HepG2 (cell line): ENCODE data around the gene TECTA. TPM values are rescaled to one million over a fixed set of nuclear protein-coding genes. Genes with fewer than 3 reads are reported as not detected.

Experiments used
- ATAC-seq: fragments of 200-7000 bp; cut with Tn5 transposase; 3 replicates; pipeline ENCODE4 v1.9.1; 2020; ENCODE audit warnings: mild to moderate bottlenecking, moderate library complexity
- BruUV-seq: library from RNA; stranded (reverse); fragments of 400-500 nt; replicated peaks from 2 replicates; lab custom pipeline; 2021; lab: Mats Ljungman, UMichigan
- CTCF ChIA-PET: fragments of 300-600 bp; formaldehyde crosslinking; extraction: SDS; loops from one replicate; lab custom pipeline; 2021; ENCODE audit warnings: low total read pairs, inconsistent platforms, low intra/inter-chr PET ratio; lab: Yijun Ruan, JAX
- POLR2A ChIA-PET: fragments of 350-600 bp; sonication (Branson Sonifier 250); formaldehyde crosslinking; loops from one replicate; lab custom pipeline; 2020; ENCODE audit warnings: antibody characterized with exemption, inconsistent platforms; lab: Yijun Ruan, JAX
- DNase-seq: peaks from one replicate; pipeline ENCODE4 v3.0.0-alpha.2; 2015; ENCODE audit warnings: low spot score
- FAIRE-seq: peaks from 3 replicates; lab custom pipeline; 2011; peaks lifted over from hg19 to GRCh38; lab: Jason Lieb, UNC
- H2AFZ ChIP-seq: one replicate; pipeline ENCODE4 v1.6.1; 2011; ENCODE audit warnings: low read length, inconsistent platforms
- H3K27ac ChIP-seq: fragments of 300-600 bp; 3 replicates; pipeline ENCODE4 v1.8.0; 2011; ENCODE audit warnings: mixed run types, mild to moderate bottlenecking, mixed read lengths, low read length, inconsistent platforms; ENCODE audit not compliant: insufficient read depth; ENCODE audit errors: extremely low read length
- H3K27me3 ChIP-seq, 2 experiments: fragments of 200-600 bp in 1 of 2; 2 replicates in 1 of 2; 3 replicates in 1 of 2; pipeline versions ENCODE4 v1.6.0 to v1.8.0; 2011; ENCODE audit warnings: low read length in 2 of 2, mild to moderate bottlenecking in 2 of 2, moderate library complexity in 2 of 2, inconsistent platforms in 1 of 2; ENCODE audit not compliant: insufficient read depth in 2 of 2, control insufficient read depth in 1 of 2
- H3K36me3 ChIP-seq, 2 experiments: fragments of 200-600 bp in 1 of 2; replicated peaks in 1 of 2; 2 replicates in 1 of 2; 3 replicates in 1 of 2; pipeline versions ENCODE4 v1.5.1 to v1.8.0; 2011; ENCODE audit warnings: low read length in 2 of 2, inconsistent platforms in 1 of 2; ENCODE audit not compliant: insufficient read depth in 2 of 2, control insufficient read depth in 1 of 2
- H3K4me1 ChIP-seq: 2 replicates; pipeline ENCODE4 v1.5.1; 2012; ENCODE audit warnings: low read length, inconsistent platforms; ENCODE audit not compliant: insufficient read depth
- H3K4me2 ChIP-seq: 2 replicates; pipeline ENCODE4 v1.6.0; 2011; ENCODE audit warnings: low read depth, low read length, inconsistent platforms
- H3K4me3 ChIP-seq, 3 experiments: fragments of 200-600 bp in 1 of 3; sonication (generic), shearing (Covaris generic) in 1 of 3; replicated peaks in 1 of 3; 2 replicates each; pipeline ENCODE4 v1.5.1; 2011 to 2016; ENCODE audit warnings: low read length in 3 of 3, inconsistent platforms in 2 of 3, low read depth in 2 of 3, mild to moderate bottlenecking in 2 of 3, control low read depth in 1 of 3, mixed read lengths in 1 of 3; ENCODE audit not compliant: insufficient read depth in 1 of 3
- H3K79me2 ChIP-seq: one replicate; pipeline ENCODE4 v1.6.1; 2011; ENCODE audit warnings: low read length, inconsistent platforms; ENCODE audit not compliant: insufficient read depth
- H3K9ac ChIP-seq: 2 replicates; pipeline ENCODE4 v1.6.0; 2011; ENCODE audit warnings: mild to moderate bottlenecking, low read depth, low read length, inconsistent platforms; ENCODE audit not compliant: insufficient read depth
- H3K9me3 ChIP-seq: 2 replicates; pipeline ENCODE4 v1.5.1; 2012; ENCODE audit warnings: mild to moderate bottlenecking, low read length
- H4K20me1 ChIP-seq: 2 replicates; pipeline ENCODE4 v1.6.0; 2011; ENCODE audit warnings: inconsistent platforms, mild to moderate bottlenecking, low read length, moderate library complexity; ENCODE audit not compliant: insufficient read depth
- BHLHE40 ChIP-seq: IDR thresholded peaks from 2 replicates; pipeline ENCODE4 v1.6.1; 2011; ENCODE audit warnings: low read length, improper control_type of control experiment
- MAFK ChIP-seq, 2 experiments: IDR thresholded peaks in 1 of 2; conservative IDR thresholded peaks in 1 of 2; 2 replicates each; pipeline ENCODE4 v1.6.1; 2011; ENCODE audit warnings: improper control_type of control experiment in 2 of 2, low read length in 2 of 2
- ZMYM3 ChIP-seq: sonication (generic); formaldehyde crosslinking; IDR thresholded peaks from 2 replicates; pipeline ENCODE4 v1.5.1; 2020; ENCODE audit warnings: mild to moderate bottlenecking, missing genetic modification reagents
- ZNF17 ChIP-seq: sonication (generic); formaldehyde crosslinking; IDR thresholded peaks from 2 replicates; pipeline ENCODE4 v1.5.0; 2020; ENCODE audit warnings: mild to moderate bottlenecking, missing genetic modification reagents
- WGBS: methylation state at CpG from one replicate; pipeline ENCODE4 v1.1.6; 2017; ENCODE audit warnings: low lambda C conversion rate; 5-methylcytosine and 5-hydroxymethylcytosine counted together
- in situ Hi-C: cut with HindIII; loops from 2 replicates; pipeline ENCODE4 v1.10.0; 2017; ENCODE audit warnings: low pct_unique_long_range_greater_than_20kb; ENCODE audit not compliant: extremely low pct_ligation_motif_present
- intact Hi-C: fragments of 100-400 bp; cut with micrococcal nuclease; formaldehyde crosslinking; loops from one replicate; pipeline ENCODE4 v1.10.0; 2022; ENCODE audit not compliant: unreplicated experiment
- polyA plus RNA-seq, 8 experiments: library from polyadenylated mRNA; depleted of rRNA in 3 of 8; stranded (reverse) in 7 of 8; unstranded in 1 of 8; fragments of >200 nt; fragmentation: Illumina TruSeq in 4 of 8; extraction: Trizol in 4 of 8; gene quantifications; 2 replicates each; pipeline versions ENCODE4 v1.2.1 to v1.2.3, GENCODE V29; 2011 to 2016; ENCODE audit warnings: low read depth in 4 of 8, missing spikeins in 1 of 8, mixed read lengths in 1 of 8; ENCODE audit not compliant: insufficient read depth in 1 of 8
- total RNA-seq, 5 experiments: library from RNA; depleted of rRNA; stranded (reverse); fragments of >200 nt; fragmentation: Illumina TruSeq; extraction: Trizol; gene quantifications; 2 replicates each; pipeline ENCODE4 v1.2.3, GENCODE V29; 2016; ENCODE audit warnings: low read depth in 1 of 5
- TF ChIP-seq, protein P1 (sequence below): conservative IDR thresholded peaks from 2 replicates; pipeline ENCODE4 v1.6.1; 2018; ENCODE audit warnings: missing genetic modification reagents
- TF ChIP-seq, protein P2 (sequence below): sonication (generic); formaldehyde crosslinking; IDR thresholded peaks from 2 replicates; pipeline ENCODE4 v1.4.0; 2020; ENCODE audit warnings: missing genetic modification reagents

The TECTA gene
- total and polyA plus RNA-seq, 2 of the 13 experiments (the other 11 are each of a cell fraction or from before 2014, with no cell fraction given): 0.04 to 0.17 TPM

DNA sequence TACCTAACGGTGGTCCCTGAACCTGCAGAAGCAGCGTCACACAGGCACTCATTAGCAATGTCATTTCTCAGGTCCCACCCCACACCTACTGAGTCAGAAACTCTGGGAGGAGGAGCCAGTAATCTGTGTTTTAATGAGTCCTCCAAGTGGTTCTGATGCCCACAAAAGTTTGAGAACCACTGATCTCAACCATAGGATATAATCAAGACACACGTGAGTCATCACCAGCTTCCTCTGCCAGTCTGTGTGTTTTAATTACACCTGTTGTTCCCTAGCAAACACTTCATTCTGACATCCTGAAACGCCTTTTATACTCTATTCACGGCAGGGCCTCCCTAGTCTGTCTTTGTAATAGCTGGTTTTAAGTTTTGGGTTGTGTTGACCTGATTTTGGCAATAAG is 5.8 kb downstream of the TECTA start (continued):
- TF ChIP-seq, protein P1, sequence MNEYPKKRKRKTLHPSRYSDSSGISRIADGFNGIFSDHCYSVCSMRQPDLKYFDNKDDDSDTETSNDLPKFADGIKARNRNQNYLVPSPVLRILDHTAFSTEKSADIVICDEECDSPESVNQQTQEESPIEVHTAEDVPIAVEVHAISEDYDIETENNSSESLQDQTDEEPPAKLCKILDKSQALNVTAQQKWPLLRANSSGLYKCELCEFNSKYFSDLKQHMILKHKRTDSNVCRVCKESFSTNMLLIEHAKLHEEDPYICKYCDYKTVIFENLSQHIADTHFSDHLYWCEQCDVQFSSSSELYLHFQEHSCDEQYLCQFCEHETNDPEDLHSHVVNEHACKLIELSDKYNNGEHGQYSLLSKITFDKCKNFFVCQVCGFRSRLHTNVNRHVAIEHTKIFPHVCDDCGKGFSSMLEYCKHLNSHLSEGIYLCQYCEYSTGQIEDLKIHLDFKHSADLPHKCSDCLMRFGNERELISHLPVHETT (CRISPR knock-in tag): no peak
- no peak for TF ChIP-seq ZMYM3 (CRISPR knock-in tag)
- TF ChIP-seq MAFK (conservative IDR thresholded peaks at IDR 0.05 in 1 of 2, IDR thresholded peaks at IDR 0.05 in 1 of 2; ENCODE audit: low read length in 2 of 2): no peak
- TF ChIP-seq, protein P2, sequence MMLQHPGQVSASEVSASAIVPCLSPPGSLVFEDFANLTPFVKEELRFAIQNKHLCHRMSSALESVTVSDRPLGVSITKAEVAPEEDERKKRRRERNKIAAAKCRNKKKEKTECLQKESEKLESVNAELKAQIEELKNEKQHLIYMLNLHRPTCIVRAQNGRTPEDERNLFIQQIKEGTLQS (CRISPR knock-in tag): no peak
- TF ChIP-seq, all 625 proteins: peak for 0

DNA sequence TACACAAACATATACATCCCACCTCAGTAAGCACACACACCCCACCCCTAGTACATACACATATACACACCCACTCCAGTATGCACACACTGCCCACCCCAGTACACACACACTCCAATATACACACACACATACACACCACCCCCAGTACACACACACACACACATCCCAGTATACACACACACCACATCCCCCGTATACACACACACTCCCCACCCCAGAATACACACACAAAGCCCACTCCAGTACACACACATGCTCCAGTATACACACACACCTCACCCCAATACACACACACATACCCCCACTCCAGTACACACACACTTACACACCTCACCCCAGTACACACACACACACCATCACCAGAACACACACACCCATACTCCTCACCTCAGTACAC is 7.4 kb downstream of the TECTA start:
- intact Hi-C loops (no loop called here), in situ Hi-C loops (no loop called here)
- no peak overlapping the region for H3K4me3 ChIP-seq
- H3K4me1 ChIP-seq: no peaks in the 10 kb centered on the region
- no peaks in the 10 kb centered on the region for H4K20me1 ChIP-seq
- no peak for FAIRE-seq
- no peak for ATAC-seq
- TF ChIP-seq BHLHE40: no peak
- no peak for TF ChIP-seq ZNF17 (CRISPR knock-in tag)
- DNase-seq: no peak
- no peaks in the 10 kb centered on the region for H3K36me3 ChIP-seq
- no peak overlapping the region for H2AFZ ChIP-seq
- no peaks in the 10 kb centered on the region for H3K9me3 ChIP-seq
- BruUV-seq: no TSS peak
- H3K27ac ChIP-seq: no peak overlapping the region
- POLR2A ChIA-PET: no interaction called here
- H3K79me2 ChIP-seq: no peaks in the 10 kb centered on the region
- H3K27me3 ChIP-seq: peaks cover 0 to 12% of the 10 kb centered on the region in 2 experiments; a peak in 1 of 5 replicates
- WGBS: 0% methylated on average over 1 of the region's 1 CpG
- H3K9ac ChIP-seq: no peak overlapping the region
- CTCF ChIA-PET: no interaction called here
- no peak overlapping the region for H3K4me2 ChIP-seq
